SK-N-SH (cell line): Measurements from ENCODE around the gene PDGFB.

Experiments used
- GABPA ChIP-seq: IDR thresholded peaks from 2 replicates; pipeline ENCODE4 v1.4.0; 2012; ENCODE audit warnings: low read depth, mild to moderate bottlenecking
- SMC3 ChIP-seq: IDR thresholded peaks from 2 replicates; pipeline ENCODE4 v1.6.1; 2012; ENCODE audit warnings: low read depth, low read length, improper control_type of control experiment
- TF ChIP-seq, protein P1 (sequence below): fragments of 200-600 bp; sonication (generic); IDR thresholded peaks from 2 replicates; pipeline ENCODE4 v1.6.1; 2017; ENCODE audit warnings: antibody characterized with exemption, mild to moderate bottlenecking, moderate library complexity

DNA sequence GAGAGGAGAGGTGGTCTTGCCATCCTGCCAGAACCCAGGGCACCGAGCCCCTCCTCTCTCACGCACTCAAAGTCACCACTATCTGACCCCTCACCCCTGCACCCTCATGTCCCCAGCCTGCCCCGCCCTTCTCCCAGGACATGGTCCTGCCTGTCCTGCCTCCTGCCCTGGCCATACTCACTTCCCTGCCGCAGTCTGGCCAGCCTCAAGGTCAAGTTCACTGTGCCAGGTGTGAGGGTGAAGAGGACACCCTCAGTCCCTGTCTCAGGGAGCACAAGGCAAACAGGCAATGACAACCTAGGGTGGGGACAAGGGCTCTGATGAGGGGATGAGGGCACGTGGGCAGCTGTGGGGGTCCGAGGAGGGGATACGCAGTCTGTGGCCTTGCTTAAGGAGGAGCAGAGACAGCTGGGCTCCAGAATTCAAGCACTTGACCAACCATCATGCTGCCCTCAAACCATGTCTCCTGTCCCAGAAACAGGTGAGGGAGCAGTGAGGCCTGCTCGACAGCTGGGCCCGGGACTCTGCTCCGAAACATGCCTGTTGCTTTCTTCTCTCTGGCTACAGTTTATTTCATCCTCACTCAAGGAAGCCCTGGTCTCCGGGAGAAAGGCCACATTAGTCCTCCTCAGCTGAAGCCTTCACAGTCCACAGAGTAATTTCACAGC, 36.6 kb downstream of the PDGFB start:
- TF ChIP-seq GABPA (no peak), SMC3 (no peak)
- TF ChIP-seq, protein P1, sequence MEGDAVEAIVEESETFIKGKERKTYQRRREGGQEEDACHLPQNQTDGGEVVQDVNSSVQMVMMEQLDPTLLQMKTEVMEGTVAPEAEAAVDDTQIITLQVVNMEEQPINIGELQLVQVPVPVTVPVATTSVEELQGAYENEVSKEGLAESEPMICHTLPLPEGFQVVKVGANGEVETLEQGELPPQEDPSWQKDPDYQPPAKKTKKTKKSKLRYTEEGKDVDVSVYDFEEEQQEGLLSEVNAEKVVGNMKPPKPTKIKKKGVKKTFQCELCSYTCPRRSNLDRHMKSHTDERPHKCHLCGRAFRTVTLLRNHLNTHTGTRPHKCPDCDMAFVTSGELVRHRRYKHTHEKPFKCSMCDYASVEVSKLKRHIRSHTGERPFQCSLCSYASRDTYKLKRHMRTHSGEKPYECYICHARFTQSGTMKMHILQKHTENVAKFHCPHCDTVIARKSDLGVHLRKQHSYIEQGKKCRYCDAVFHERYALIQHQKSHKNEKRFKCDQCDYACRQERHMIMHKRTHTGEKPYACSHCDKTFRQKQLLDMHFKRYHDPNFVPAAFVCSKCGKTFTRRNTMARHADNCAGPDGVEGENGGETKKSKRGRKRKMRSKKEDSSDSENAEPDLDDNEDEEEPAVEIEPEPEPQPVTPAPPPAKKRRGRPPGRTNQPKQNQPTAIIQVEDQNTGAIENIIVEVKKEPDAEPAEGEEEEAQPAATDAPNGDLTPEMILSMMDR = no peak
